ENCODE data around the gene CEBPG.

The CEBPG gene

DNA sequence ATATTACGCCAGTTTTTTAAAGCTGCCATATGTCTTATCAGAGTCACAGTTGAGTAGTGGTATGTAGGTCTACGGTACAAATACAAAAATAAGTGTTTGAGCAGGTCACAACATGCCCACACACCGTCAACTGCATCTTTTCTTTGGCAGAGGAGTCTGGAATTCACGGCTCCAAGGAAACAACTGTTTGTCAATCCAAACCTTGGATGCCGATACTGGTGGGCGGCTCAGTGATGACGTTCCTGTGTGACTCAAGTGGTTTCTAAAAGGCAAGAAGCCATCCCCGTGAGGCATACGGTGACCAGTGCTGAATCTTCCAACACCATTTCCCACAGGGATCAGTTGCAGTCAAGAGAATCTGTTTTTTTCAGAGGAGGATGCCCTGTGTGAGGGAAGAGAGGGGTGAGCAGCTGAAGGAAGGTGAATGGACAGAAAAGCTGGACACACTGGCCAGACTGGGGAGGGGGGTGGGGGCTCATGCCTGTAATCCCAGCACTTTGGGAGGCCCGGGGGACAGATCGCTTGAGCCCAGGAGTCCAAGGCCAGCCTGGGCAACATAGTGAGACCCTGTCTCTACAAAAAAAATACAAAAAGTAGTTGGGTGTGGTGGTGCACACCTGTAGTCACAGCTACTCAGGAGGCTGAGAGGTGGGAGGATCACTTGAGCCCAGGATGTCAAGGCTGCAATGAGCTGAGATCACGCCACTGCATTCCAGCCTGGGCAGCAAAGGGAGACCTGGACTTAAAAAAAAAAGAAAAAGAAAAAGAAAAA lies 22.8 kb upstream of the CEBPG start:
- DNase-seq (ENCODE audit: low read depth) = peak; percentile 71

DNA sequence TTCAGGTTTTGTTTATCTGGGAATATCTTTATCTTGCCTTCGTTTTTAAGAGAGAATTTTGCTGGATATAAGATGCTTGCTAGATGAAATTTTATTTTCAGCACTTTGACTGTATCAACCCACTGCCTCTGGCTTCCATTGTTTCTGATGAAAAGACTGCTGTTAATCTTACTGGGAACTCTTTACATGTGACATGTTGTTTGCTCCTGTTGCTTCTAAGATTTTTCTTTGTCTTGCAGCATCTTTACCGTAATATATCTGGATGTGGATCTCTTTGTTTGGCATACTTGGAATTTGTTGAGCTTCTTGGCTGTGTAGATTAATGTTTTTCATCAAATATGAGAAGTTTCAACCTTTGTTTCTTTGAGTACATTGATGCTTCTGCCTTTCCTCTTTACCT lies 18.0 kb upstream of the CEBPG start:
- no peak for DNase-seq (ENCODE audit: low read depth)

DNA sequence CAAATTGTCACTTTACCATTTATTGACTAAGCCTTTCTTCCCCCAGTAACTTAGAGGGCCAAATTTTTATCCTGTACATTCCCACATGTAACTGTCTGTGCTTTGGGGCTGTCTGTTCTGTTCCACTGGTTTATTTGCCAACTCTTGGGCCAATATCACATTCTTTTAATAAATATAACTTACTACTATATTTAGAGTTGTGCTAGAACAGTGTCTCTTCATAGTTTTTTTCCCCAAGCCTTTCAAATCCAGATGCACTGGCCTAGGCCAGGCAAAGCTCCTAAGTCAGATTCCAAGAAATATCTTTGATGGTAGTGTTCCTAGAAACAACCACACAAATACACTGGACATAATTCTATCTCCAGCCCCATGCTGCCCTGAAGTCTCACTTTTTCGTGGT lies 16.0 kb upstream of the CEBPG start:
- DNase-seq (ENCODE audit: low read depth) = no peak

DNA sequence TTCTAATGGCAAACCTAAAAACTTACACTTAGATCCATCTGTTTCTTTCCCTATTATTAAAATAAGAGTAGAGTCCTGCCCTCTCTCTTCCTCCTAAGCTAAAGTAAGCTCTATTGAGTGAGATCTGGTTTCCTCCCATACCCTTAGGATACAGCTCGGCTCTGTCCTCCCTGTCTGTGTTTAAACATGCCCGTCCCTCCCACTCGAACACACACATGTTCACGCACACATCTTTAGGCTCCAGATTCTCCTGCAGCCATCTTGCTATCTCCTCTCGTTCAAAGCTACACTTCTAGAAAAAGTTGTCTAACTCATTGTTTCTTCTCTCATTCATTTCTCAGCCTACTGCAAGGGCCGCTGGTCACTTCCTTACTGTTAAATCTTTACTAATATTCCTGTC lies 15.1 kb upstream of the CEBPG start:
- DNase-seq (ENCODE audit: low read depth) = no peak

DNA sequence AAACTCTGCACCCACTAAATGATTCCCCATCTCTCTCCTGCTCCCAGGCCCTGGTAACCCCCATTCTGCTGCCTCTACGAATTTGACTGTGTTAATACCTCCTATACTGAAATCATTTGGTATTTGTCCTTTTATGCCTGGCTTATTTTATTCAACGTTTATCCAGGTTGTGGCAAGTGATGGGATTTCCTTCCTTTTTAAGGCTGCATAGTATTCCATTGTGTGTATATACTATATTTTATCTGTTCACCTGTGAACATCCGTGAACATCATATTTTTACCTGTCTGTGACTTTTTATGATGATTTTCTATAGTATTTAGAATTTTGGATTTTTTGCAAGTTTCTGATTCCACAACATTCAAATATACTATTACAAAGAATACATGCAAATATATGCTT lies 13.9 kb upstream of the CEBPG start:
- no peak for DNase-seq (ENCODE audit: low read depth)

DNA sequence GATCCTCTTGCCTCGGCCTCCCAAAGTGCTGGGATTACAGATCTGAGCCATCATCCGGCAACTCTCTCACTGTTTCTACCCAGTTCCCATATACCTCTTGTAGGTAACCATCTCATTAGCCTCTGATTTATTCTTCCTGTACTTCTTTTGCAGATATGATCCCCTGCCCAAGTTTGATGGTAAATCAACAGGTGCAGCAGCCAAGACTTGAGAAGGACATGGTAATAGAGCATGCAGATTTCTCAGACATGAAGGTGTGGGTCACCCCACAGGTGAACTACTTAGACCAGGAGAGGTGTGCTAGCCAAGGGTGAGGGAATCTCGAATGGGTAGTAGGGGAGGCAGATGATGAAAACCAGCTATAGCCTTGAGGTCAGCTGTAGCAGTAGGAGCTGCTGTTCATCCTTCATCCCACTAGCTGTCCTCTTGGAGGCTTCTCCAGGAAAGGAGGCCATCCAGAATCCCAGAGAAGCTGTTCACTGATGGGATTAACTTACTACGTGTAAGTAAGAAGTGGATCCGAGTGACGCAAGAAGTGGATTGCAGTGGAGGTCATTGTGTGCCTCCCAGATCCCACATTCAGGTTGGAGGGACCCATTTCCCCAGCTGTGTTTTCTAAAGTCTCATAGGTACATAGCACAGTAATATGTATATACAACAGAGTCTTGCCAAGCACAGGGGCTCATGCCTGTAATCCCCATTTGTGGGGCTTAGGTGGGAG lies 10.8 kb upstream of the CEBPG start:
- no peak for DNase-seq (ENCODE audit: low read depth)

DNA sequence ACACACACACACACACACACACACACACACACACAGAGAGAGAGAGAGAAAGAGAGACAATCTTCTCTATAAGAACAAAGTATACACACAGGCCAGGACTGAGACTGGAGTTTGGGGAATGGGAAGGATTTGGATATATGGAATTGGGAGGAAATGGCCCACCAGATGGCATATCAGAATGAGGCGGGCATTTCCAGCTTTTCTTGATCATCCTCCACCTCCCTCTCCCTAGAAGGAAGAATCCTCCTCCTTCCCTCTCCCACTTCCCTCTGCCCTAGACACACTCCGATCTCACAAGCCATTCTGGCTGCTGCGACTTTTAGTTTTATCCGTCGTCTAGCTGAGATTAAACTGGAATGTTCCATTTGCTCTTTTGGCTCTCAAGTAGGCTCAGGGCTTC lies 10.0 kb upstream of the CEBPG start:
- no peak for DNase-seq (ENCODE audit: low read depth)

DNA sequence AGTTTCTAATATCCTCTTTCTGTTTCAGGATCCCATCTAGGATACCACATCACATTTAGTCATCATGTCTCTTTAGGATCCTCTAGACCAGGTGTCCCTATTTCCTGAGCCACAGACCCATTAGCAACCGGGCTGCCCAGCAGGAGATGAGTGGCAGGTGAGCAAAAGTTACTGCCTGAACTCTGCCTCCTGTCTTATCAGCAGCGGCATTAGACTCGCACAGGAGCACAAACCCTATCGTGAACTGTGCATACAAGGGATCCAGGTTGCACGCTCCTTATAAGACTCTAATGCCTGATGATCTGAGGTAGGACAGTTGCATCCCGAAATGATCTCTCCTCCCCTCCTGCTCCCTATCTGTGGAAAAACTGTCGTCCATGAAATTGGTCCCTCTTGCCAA lies 7.8 kb upstream of the CEBPG start:
- no peak for DNase-seq (ENCODE audit: low read depth)

DNA sequence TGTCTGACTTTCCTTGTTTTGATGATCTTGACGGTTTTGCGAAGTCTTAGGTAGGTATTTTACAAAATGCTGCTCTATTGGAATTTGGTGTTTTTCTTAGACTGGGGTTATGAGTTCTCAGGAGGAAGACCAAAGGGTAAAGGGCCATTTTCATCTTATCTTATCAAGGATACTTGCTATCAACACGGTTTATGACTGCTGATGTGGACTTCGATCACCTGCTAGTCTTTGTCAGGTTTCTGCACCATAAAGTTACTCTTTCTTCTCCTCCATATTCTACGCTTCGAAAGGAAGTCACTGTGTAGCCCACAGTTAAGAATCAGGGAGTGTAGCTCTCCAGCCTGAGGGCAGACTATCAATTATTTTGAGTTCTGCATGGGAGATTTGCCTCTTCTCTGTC lies 7.4 kb upstream of the CEBPG start:
- DNase-seq (ENCODE audit: low read depth) = no peak

DNA sequence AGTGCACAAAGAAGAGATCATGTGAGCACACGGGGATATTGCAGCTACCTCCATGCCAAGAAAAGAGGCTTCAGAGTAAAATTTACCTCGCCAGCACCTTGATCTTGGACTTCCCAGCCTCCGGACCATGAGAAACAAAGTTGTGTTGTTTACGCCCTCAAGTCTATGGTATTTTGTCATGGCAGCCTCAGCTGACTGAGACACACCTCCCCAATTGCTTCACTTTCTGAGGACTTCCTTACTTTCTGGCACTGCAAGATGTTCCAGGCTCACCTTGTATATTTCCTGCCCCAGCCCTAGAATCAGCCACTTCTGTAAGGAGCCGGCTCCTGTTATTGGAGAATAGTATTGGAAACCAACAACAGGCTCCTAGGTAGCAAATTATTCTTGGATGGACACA lies 6.6 kb upstream of the CEBPG start:
- DNase-seq (ENCODE audit: low read depth) = no peak

DNA sequence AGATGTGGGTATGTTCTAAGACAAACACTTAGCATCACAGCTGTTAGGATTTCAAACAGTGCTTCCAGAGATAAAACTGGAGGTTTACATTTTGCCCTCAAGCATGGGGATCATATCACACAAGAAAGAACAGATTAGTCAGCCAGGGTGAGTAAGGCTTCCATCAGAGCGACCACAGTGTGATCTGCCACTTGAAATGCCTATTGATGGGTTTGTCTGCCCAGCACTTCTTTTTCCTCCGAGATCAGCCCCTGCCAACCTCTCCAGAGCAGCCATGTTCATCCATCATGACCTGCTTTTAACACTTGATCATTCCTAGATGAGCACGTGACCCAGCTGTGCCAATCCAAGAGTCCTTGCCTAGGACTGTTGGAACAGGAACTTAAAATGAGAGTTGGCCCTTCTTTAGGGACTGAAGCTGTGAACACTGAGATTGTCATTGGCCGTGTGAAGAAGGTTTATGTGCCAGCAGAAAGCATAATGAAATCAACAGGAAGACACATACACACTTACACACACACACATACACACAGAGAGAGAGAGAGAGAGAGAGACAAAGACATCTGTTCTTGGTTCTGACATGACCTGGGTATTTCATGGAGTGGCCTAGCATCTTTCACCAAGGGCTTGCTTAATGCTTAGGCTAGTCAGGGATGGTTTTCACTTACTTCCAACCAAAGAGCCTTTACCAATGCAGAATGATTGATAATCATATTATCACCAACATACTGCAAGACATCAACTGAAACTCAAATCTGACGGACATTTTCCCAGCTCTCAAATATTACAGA lies 5.2 kb upstream of the CEBPG start:
- DNase-seq (ENCODE audit: low read depth) = no peak

DNA sequence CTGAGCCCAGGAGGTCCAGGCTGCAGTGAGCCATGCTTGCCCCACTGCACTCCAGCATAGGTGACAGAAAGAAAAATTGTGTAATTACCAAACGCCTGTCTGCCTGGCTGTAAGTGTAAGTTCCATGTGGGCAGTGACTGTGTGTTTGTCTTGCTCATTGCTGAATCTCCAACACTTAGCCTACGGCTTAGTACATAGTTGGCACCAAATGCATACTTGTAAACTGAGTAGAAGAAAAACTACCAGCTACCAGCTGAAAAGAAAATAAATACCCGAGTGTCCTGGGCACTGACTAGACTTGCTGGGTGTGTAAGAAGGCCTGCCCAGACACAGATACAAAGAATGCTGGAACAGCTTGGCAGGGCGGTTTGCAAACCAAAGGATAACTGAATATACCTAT lies 2.7 kb upstream of the CEBPG start:
- no peak for DNase-seq (ENCODE audit: low read depth)

DNA sequence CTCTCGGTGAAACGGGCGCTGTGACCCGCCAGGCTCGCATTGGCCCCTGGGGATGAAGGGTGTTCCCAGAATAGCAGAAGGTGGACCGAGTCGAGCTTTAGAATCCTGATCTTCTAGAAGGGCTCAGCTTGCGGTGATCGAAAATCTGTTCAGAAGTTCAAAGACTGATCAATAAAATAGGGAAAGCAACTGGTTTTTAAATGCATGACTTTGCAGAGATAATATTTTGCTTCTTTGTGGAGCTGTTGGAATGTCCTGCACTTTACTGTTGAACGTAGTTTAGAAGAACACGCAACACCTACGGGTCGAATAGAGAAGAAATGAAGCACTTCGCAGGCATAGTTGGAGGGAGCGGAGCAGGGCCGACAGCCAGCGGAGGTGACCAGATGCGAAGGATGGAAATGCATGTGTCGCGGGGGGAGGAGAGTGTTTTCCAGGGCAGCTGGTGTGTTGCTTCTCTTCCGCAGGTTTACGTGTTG lies 766 bp downstream of the CEBPG start:
- DNase-seq (ENCODE audit: low read depth) = no peak

DNA sequence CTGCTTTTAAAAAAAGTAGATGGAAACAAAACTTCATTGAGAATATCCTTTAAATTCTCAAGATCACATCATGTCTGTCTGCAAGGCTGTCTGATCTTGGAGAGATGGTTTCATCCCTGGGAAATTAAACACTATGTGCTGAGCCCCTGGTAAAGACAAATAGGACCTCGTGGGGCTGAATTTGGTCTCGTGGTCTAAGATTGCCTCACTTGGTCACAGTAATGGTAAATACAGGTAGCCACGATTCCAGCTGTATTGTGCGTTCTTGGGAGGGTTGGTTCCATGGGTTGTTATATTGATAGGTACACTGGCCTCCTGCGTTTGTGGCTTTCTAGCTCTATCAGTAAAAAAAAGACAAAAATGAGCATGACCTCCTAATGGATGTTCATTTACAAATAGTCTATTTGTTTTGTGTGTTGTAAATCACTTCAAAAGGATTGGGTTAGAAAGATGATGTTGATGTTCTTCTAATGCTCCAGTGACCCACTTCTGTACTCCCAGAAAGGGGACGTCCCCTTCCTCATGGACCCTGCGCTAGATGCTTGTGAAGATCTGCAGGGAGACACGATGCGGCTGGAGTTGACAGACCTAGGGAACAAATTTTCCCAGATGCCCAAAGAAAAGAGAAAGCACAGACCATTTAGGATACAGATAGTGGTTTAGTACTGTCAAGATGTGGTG lies 1.8 kb downstream of the CEBPG start:
- no peak for DNase-seq (ENCODE audit: low read depth)

DNA sequence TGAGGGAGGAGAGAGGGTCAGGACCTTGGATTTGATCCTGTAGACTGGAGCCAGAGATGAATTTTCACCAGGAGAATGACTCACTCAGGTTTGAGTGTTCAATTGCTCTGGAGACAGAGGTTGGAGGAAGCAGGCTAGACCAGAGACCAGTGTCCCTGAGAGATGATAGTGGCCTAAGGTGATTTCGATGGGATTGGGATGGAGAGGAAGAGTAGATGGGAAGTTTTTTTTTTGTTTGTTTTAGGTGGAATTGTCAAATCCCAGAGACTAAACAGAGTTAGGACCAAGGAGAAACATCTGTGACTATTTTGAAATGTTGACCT lies 2.3 kb downstream of the CEBPG start:
- no peak for DNase-seq (ENCODE audit: low read depth)

DNA sequence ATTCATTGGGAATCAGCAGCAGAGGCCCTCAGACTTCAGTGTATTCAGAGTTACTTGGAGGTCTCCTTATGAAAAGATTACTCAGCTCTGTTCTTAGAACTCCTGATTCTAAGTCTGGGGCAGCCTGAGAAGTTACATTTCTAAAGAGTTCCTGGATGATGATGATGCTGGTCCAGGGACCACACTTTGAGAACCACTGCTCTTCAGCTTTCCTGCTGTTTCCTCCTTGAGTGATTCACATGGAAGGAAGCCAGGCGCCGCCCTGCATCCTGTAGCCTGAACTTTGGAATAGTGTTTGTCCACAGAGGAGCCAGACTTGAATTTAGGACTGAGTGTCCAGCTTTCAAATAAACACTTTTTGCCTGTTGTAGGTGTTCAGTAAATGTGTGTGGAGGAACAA lies 2.9 kb downstream of the CEBPG start:
- DNase-seq (ENCODE audit: low read depth) = peak; percentile 79

DNA sequence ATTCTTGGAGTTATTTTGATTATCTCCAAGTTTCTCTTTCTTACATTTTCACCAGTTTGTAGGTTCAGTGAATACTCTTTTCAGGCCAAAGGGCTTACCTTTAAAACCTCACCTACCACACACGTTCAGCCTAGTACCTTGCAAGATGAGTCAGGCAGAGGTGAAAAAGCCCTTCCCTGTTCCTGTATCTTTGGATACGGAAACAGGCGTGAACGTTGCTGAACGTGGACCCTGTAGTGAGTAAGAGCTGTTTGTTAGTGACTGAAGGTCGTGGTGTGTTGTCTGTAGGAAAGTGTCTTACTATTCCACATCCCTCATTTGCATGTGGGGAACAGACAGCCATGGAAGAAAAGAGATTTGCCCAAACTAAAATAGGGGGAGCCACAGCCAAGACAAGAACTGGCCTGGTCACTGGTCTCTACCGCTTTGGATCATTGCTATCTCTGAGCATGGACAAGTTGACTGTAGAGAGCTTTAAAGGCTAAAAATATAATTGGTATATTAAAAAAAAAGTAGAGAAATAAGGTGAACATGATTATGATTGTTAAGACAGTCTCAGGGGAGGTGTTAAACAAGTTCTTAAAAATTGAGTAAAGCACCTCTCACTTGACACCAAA lies 3.5 kb downstream of the CEBPG start:
- no peak for DNase-seq (ENCODE audit: low read depth)

DNA sequence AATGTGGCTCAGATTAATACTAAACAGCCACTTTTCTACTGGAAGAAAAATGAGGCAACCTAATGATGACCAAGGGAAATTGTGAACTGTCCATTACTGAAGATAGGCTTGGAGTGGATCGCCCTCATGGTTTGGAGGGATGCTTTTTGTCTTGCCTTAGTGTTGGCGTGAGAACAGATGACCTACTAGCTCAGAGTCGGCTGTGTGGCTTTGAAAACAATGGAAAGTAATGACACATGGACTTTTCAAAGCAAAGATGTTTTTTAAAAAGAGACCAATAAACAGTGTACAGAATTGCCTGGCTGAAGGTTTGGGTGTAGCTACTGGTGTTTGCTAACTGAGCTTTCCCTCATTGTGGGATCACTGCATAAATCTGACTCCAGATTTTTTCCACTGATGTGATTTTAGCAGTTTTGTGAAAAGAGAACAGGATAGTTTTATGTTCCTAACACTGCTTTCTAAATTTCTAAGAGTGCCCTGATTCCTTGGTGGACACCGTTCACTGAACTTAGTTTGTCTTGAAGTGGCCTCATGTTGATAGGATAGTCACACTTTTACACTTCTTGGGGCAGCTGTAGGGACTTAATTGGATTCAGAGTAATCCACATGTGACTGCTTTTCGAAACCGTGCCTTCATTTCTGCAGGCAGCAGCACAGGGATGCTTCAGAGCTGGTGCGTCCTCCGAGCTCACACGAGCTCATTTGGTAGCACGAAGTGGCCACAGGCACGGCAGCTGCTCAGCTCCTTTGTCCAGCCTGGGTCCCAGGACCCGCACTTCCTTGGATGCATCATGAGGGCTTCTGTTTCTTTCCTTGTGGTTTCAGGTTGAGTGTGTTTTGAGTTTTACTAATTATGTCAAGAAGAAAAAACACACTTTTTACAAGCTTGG lies 4.3 kb downstream of the CEBPG start:
- DNase-seq (ENCODE audit: low read depth) = no peak

DNA sequence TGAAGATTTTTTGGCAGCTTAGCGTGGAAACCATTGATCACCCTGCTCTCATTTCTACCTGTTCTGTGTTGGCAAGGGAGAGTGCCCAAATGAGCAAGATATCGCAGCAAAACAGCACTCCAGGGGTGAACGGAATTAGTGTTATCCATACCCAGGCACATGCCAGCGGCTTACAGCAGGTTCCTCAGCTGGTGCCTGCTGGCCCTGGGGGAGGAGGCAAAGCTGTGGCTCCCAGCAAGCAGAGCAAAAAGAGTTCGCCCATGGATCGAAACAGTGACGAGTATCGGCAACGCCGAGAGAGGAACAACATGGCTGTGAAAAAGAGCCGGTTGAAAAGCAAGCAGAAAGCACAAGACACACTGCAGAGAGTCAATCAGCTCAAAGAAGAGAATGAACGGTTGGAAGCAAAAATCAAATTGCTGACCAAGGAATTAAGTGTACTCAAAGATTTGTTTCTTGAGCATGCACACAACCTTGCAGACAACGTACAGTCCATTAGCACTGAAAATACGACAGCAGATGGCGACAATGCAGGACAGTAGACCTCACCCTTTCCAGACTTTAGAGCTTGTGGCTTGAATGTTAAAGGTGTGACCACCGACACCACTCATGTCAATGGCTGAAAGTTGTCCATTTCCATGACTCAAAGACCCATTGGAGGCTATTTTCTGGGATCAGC lies 5.8 kb downstream of the CEBPG start:
- DNase-seq (ENCODE audit: low read depth) = no peak

DNA sequence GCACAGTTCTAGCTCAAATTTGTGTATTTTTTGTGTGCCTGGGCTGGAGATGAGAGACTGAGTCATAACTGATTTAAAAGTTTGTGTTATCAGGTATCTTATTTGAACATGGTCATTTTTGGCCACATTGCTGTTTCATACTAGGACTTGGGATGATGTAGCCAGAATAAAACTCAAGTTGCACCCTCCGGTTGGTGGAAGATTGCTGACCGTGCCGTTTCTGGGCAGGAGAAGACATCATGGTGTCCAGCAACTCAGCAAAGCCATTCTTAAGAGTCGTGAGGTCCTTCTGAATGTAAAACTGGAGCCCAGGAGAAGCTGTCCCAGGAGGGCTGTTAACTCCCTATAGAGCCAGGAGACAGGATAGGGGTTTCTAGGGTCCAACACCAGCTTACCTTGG lies 7.6 kb downstream of the CEBPG start:
- no peak for DNase-seq (ENCODE audit: low read depth)

Measured in stromal cell of bone marrow (primary cell).